HepG2 (cell line): Measurements from ENCODE around the gene GCLM. TPM values are rescaled to one million over a fixed set of nuclear protein-coding genes. Genes with fewer than 3 reads are reported as not detected.
A peak's percentile ranks its signal among the peaks of the same experiment; 100 is the strongest.

ENCODE experiments used
- AKNA ChIP-seq: sonication (generic); formaldehyde crosslinking; IDR thresholded peaks from 2 replicates; pipeline ENCODE4 v1.4.0; 2020; ENCODE audit warnings: missing genetic modification reagents, borderline replicate concordance
- BCL3 ChIP-seq: sonication (generic); formaldehyde crosslinking; IDR thresholded peaks from 2 replicates; pipeline ENCODE4 v1.5.1; 2020; ENCODE audit warnings: mild to moderate bottlenecking, missing genetic modification reagents, moderate library complexity
- FOXK1 ChIP-seq: sonication (generic); formaldehyde crosslinking; IDR thresholded peaks from 2 replicates; pipeline ENCODE4 v1.4.0; 2020; ENCODE audit warnings: low read depth, missing genetic modification reagents, borderline replicate concordance
- HMGXB3 ChIP-seq: sonication (generic); formaldehyde crosslinking; IDR thresholded peaks from 2 replicates; pipeline ENCODE4 v1.4.0; 2020; ENCODE audit warnings: missing genetic modification reagents, borderline replicate concordance
- HNF1B ChIP-seq: sonication (generic); formaldehyde crosslinking; IDR thresholded peaks from 2 replicates; pipeline ENCODE4 v1.5.1; 2020; ENCODE audit warnings: mild to moderate bottlenecking, moderate library complexity, missing genetic modification reagents
- ISX ChIP-seq: sonication (generic); formaldehyde crosslinking; conservative IDR thresholded peaks from 2 replicates; pipeline ENCODE4 v1.5.0; 2020; ENCODE audit warnings: missing genetic modification reagents
- NFAT5 ChIP-seq: sonication (generic); formaldehyde crosslinking; IDR thresholded peaks from 2 replicates; pipeline ENCODE4 v1.4.0; 2020; ENCODE audit warnings: missing genetic modification reagents
- PAF1 ChIP-seq: IDR thresholded peaks from 2 replicates; pipeline ENCODE4 v1.6.1; 2016; ENCODE audit warnings: missing genetic modification reagents, missing compliant biosample characterization
- ZNF607 ChIP-seq: sonication (generic); formaldehyde crosslinking; IDR thresholded peaks from 2 replicates; pipeline ENCODE4 v1.5.1; 2020; ENCODE audit warnings: missing genetic modification reagents, mild to moderate bottlenecking, borderline replicate concordance
- polyA plus RNA-seq, 8 experiments: library from polyadenylated mRNA; depleted of rRNA in 3 of 8; stranded (reverse) in 7 of 8; unstranded in 1 of 8; fragments of >200 nt; fragmentation: Illumina TruSeq in 4 of 8; extraction: Trizol in 4 of 8; gene quantifications; 2 replicates each; pipeline versions ENCODE4 v1.2.1 to v1.2.3, GENCODE V29; 2011 to 2016; ENCODE audit warnings: low read depth in 4 of 8, missing spikeins in 1 of 8, mixed read lengths in 1 of 8; ENCODE audit not compliant: insufficient read depth in 1 of 8
- total RNA-seq, 5 experiments: library from RNA; depleted of rRNA; stranded (reverse); fragments of >200 nt; fragmentation: Illumina TruSeq; extraction: Trizol; gene quantifications; 2 replicates each; pipeline ENCODE4 v1.2.3, GENCODE V29; 2016; ENCODE audit warnings: low read depth in 1 of 5

GCLM gene
- total and polyA plus RNA-seq, 2 of the 13 experiments (the other 11 are each of a cell fraction or from before 2014, with no cell fraction given): 8.7 to 29.9 TPM

- TF ChIP-seq AKNA (CRISPR knock-in tag) (no peak), ISX (CRISPR knock-in tag) (no peak), HNF1B (no peak), BCL3 (CRISPR knock-in tag) (no peak), NFAT5 (CRISPR knock-in tag) (no peak), FOXK1 (CRISPR knock-in tag) (peak; percentile 76; the same call in 1 of the 2 replicates), ZNF607 (CRISPR knock-in tag) (no peak), PAF1 (CRISPR knock-in tag) (no peak), HMGXB3 (CRISPR knock-in tag) (0 out of 2 replicates have a peak, but pooled peaks have one; percentile 2)
These were observed 64.8 kb downstream of the GCLM start (continued) for GRCh38 chr1:93844262-93845045.
